Type B pancreatic cell (in vitro differentiated cells): ENCODE results near the gene ZCCHC7. TPM values are rescaled to one million over a fixed set of nuclear protein-coding genes. Genes with fewer than 3 reads are reported as not detected.
"Not testable (repeated sequence)": the region's sequence is repeated elsewhere in the genome, so short reads cannot be mapped to it uniquely, and the experiment has no call there.

Experiments
- DNase-seq: peaks from one replicate; pipeline ENCODE4 v3.0.0; 2021; ENCODE audit warnings: mixed read lengths; ENCODE audit not compliant: unreplicated experiment; ENCODE audit errors: extremely low spot score
- H3K27ac Mint-ChIP-seq: 2 replicates; pipeline ENCODE4 v1.8.0; 2021; ENCODE audit warnings: mild to moderate bottlenecking, mixed read lengths
- H3K27me3 Mint-ChIP-seq: 2 replicates; pipeline ENCODE4 v1.8.0; 2021; ENCODE audit warnings: mixed read lengths
- H3K36me3 Mint-ChIP-seq: 2 replicates; pipeline ENCODE4 v1.8.0; 2021; ENCODE audit warnings: mixed read lengths
- H3K4me1 Mint-ChIP-seq: one replicate; pipeline ENCODE4 v1.8.0; 2021; ENCODE audit warnings: mixed read lengths; ENCODE audit not compliant: unreplicated experiment
- H3K4me3 Mint-ChIP-seq: 2 replicates; pipeline ENCODE4 v1.8.0; 2021; ENCODE audit warnings: mild to moderate bottlenecking, mixed read lengths
- H3K9me3 Mint-ChIP-seq: 2 replicates; pipeline ENCODE4 v1.8.0; 2021; ENCODE audit warnings: mixed read lengths
- CTCF ChIP-seq: fragments of 200-600 bp; sonication (generic); conservative IDR thresholded peaks from 2 replicates; pipeline ENCODE4 v1.5.0; 2021; ENCODE audit warnings: antibody characterized with exemption, mild to moderate bottlenecking
- total RNA-seq: library from RNA; stranded (reverse); gene quantifications from 2 replicates; pipeline ENCODE4 v1.2.1, GENCODE V29; 2021; ENCODE audit warnings: low replicate concordance

The ZCCHC7 gene
- total RNA-seq, 1 donor from 2014 or later: 20.3 TPM

DNA sequence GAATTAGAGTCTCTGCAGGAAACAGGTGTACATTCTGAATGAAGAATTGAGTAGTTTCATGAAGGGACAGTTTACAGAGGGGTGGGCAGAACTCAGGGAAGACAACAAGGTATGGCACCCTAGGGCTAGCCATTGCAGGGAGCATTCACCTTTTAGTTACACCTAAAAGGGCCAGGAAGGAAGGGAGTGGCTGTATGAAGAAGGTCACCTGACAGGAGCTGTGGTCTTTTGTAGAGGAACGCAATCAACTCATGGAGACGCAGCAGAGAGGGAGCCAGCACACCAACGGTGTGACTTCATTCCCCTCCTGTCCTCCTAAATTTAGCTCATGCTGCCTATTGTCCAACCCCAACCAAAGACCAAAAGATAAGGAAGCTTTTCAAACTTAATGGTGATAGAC, 12.7 kb upstream of the ZCCHC7 start:
- H3K9me3 Mint-ChIP-seq: peaks cover 4% of the 10 kb centered on the region
- no peaks in the 10 kb centered on the region for H3K36me3 Mint-ChIP-seq
- H3K27ac Mint-ChIP-seq: no peak overlapping the region
- TF ChIP-seq CTCF: no peak
- H3K4me3 Mint-ChIP-seq: no peak overlapping the region
- no peak for DNase-seq
- no peaks in the 10 kb centered on the region for H3K4me1 Mint-ChIP-seq
- peaks cover 27% of the 10 kb centered on the region for H3K27me3 Mint-ChIP-seq

DNA sequence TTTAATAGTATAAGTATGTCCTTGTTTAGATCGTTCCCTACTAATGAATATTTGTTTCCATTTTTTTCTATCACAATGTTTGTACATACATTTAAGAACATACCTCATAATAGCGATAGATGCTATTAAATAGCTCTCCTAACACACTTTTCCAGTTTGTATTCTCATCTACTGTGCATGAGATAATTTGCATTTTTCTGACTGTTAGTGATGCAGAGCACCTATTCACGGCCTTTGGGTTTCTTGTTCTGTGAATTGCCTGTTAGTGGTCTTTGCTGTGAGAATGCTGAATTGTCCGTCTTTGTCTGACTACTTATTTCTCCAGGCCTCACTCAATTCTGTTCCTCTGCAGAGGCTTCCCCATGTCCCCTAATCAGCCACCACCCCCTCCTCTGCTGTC, 5.9 kb upstream of the ZCCHC7 start:
- DNase-seq, H3K36me3 Mint-ChIP-seq, H3K4me3 Mint-ChIP-seq, H3K4me1 Mint-ChIP-seq, H3K9me3 Mint-ChIP-seq, H3K27ac Mint-ChIP-seq: not testable (repeated sequence)
- H3K27me3 Mint-ChIP-seq: peaks cover 27% of the 10 kb centered on the region

DNA sequence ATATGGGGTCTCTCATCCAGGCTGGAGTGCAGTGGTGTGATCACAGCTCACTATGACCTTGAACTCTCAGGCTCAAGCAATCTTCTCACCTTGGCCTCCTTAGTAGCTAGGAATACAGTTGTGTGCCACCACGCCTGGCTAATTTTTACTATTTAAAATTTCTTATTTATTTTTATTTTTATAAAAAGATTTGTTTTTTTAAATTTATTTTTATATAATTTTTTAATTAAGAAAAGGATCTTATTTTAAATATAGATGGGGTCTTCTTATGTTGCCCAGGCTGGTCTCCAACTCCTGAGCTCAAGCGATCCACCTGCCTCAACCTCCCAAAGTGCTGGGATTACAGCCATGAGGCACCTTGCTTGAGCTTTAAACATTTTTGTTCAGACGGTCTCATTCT, 2.4 kb upstream of the ZCCHC7 start:
- no peak overlapping the region for H3K27ac Mint-ChIP-seq
- H3K9me3 Mint-ChIP-seq: peaks cover 4% of the 10 kb centered on the region
- DNase-seq: no peak
- no peak for TF ChIP-seq CTCF
- H3K4me3 Mint-ChIP-seq: no peak overlapping the region
- H3K27me3 Mint-ChIP-seq: peaks cover 20% of the 10 kb centered on the region
- no peaks in the 10 kb centered on the region for H3K36me3 Mint-ChIP-seq
- peaks cover 17% of the 10 kb centered on the region for H3K4me1 Mint-ChIP-seq

- DNase-seq: no peak
- peaks cover 13% of the 10 kb centered on the region for H3K27me3 Mint-ChIP-seq
- peaks cover 17% of the 10 kb centered on the region for H3K4me1 Mint-ChIP-seq
- H3K27ac Mint-ChIP-seq: peak overlapping the region; percentile 100
- H3K9me3 Mint-ChIP-seq: peaks cover 4% of the 10 kb centered on the region
- no peaks in the 10 kb centered on the region for H3K36me3 Mint-ChIP-seq
- peak overlapping the region; percentile 99 for H3K4me3 Mint-ChIP-seq
- no peak for TF ChIP-seq CTCF
Observed at GRCh38 chr9:37119360-37119759, 1.0 kb upstream of the ZCCHC7 start.

DNA sequence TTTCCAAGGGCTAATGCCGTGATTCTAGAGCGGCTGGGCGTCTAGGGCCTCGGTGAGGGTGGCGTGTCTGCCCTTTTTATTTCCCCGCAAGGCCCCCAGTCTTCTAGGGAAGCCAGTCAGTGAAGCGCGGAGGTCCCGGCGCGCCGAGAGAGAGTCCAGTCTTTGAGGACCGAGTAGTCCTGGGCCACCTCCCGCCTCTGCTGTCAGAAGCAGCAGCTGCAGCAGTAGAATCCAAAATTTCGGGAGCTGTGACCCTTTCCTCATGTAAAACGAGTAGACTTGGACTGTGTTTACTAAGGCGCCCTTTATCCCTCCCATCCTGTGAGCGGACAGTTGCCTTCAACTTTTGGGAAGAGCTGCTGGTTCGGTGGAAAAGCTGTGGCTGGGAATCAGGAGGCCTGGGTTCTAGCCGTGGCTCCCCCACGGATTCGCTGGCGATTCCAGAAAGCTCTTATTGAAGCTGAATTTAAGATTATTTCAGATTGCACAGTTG, 515 bp downstream of the ZCCHC7 start:
- not testable (repeated sequence) for DNase-seq, H3K27me3 Mint-ChIP-seq, H3K36me3 Mint-ChIP-seq, H3K9me3 Mint-ChIP-seq
- Mint-ChIP-seq H3K4me1 (peaks cover 17% of the 10 kb centered on the region), H3K27ac (peak overlapping the region; percentile 100), H3K4me3 (peak overlapping the region; percentile 99)

- peaks cover 17% of the 10 kb centered on the region for H3K4me1 Mint-ChIP-seq
- H3K27ac Mint-ChIP-seq: peak overlapping the region; percentile 100
- H3K36me3 Mint-ChIP-seq: no peaks in the 10 kb centered on the region
- H3K27me3 Mint-ChIP-seq: peaks cover 6% of the 10 kb centered on the region
- H3K4me3 Mint-ChIP-seq: peak overlapping the region; percentile 99
- no peak for DNase-seq
- no peak for TF ChIP-seq CTCF
- H3K9me3 Mint-ChIP-seq: peaks cover 4% of the 10 kb centered on the region
Observed at GRCh38 chr9:37121881-37122280, 1.5 kb downstream of the ZCCHC7 start.

DNA sequence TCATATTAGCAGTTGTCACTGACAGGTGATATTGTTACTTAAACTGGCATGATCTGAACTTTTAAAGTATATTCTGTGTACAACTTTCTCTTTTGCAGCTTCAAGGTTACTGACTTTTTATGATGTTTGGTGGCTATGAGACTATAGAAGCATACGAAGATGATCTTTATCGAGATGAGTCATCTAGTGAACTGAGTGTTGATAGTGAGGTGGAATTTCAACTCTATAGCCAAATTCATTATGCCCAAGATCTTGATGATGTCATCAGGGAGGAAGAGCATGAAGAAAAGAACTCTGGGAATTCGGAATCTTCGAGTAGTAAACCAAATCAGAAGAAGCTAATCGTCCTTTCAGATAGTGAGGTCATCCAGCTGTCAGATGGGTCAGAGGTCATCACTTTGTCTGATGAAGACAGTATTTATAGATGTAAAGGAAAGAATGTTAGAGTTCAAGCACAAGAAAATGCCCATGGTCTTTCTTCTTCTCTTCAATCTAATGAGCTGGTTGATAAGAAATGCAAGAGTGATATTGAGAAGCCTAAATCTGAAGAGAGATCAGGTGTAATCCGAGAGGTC, 5.9 kb downstream of the ZCCHC7 start:
- DNase-seq: no peak
- Mint-ChIP-seq H3K27ac (no peak overlapping the region), H3K27me3 (no peaks in the 10 kb centered on the region), H3K9me3 (no peaks in the 10 kb centered on the region), H3K4me3 (no peak overlapping the region), H3K36me3 (no peaks in the 10 kb centered on the region), H3K4me1 (peaks cover 11% of the 10 kb centered on the region)
- no peak for TF ChIP-seq CTCF
